ENCODE results near the gene ARHGAP10.

ARHGAP10 gene

GRCh38 chr4:147975933-147976928 is 244.3 kb downstream of the ARHGAP10 start:
- TF ChIP-seq MAX (IDR thresholded peaks at IDR 0.05; ENCODE audit: low read depth, low read length), result no peak
- TF ChIP-seq CTCF (IDR thresholded peaks at IDR 0.05; ENCODE audit: low read depth, low read length), result no peak
- no peak for TF ChIP-seq MYC (IDR thresholded peaks at IDR 0.05; ENCODE audit: low read depth, low read length)
- no peak for TF ChIP-seq POLR2A (IDR thresholded peaks at IDR 0.05; ENCODE audit: extremely low read depth, insufficient read length)
- no peak for DNase-seq (ENCODE audit: low read depth)
- H3K4me3 ChIP-seq (ENCODE audit: low read depth, low read length), result no peak overlapping the region

- H3K4me3 ChIP-seq (ENCODE audit: low read depth, low read length), result no peak overlapping the region
- no peak for TF ChIP-seq POLR2A (IDR thresholded peaks at IDR 0.05; ENCODE audit: extremely low read depth, insufficient read length)
- no peak for TF ChIP-seq MAX (IDR thresholded peaks at IDR 0.05; ENCODE audit: low read depth, low read length)
- no peak for TF ChIP-seq CTCF (IDR thresholded peaks at IDR 0.05; ENCODE audit: low read depth, low read length)
- TF ChIP-seq MYC (IDR thresholded peaks at IDR 0.05; ENCODE audit: low read depth, low read length), result no peak
- no peak for DNase-seq (ENCODE audit: low read depth)
These were observed 248.7 kb downstream of the ARHGAP10 start for GRCh38 chr4:147980586-147980985.

- DNase-seq (ENCODE audit: low read depth), result no peak
- no peak overlapping the region for H3K4me3 ChIP-seq (ENCODE audit: low read depth, low read length)
- no peak for TF ChIP-seq MYC (IDR thresholded peaks at IDR 0.05; ENCODE audit: low read depth, low read length)
- TF ChIP-seq CTCF (IDR thresholded peaks at IDR 0.05; ENCODE audit: low read depth, low read length), result no peak
These were observed 249.4 kb downstream of the ARHGAP10 start for GRCh38 chr4:147981305-147981704.

GRCh38 chr4:147984065-147984777 is 252.3 kb downstream of the ARHGAP10 start:
- H3K4me3 ChIP-seq (ENCODE audit: low read depth, low read length), result no peak overlapping the region
- TF ChIP-seq CTCF (IDR thresholded peaks at IDR 0.05; ENCODE audit: low read depth, low read length), result peak; percentile 70
- no peak for TF ChIP-seq POLR2A (IDR thresholded peaks at IDR 0.05; ENCODE audit: extremely low read depth, insufficient read length)
- peak; percentile 54 for DNase-seq (ENCODE audit: low read depth)

- DNase-seq (ENCODE audit: low read depth), result no peak
- H3K4me3 ChIP-seq (ENCODE audit: low read depth, low read length), result no peak overlapping the region
- TF ChIP-seq MYC (IDR thresholded peaks at IDR 0.05; ENCODE audit: low read depth, low read length) (no peak), CTCF (IDR thresholded peaks at IDR 0.05; ENCODE audit: low read depth, low read length) (no peak), MAX (IDR thresholded peaks at IDR 0.05; ENCODE audit: low read depth, low read length) (no peak), POLR2A (IDR thresholded peaks at IDR 0.05; ENCODE audit: extremely low read depth, insufficient read length) (no peak)
These were observed 252.9 kb downstream of the ARHGAP10 start for GRCh38 chr4:147984778-147985138.

Measured in NB4 (cell line).